ENCODE measurements around the gene PKN2. TPM values are rescaled to one million over a fixed set of nuclear protein-coding genes. Genes with fewer than 3 reads are reported as not detected.
"Not testable (repeated sequence)": the region's sequence is repeated elsewhere in the genome, so short reads cannot be mapped to it uniquely, and the experiment has no call there.

Gene PKN2
- total RNA-seq, 2 experiments from 2014 or later, result 18.0 to 18.1 TPM

GRCh38 chr1:88698140-88698539 is 14.1 kb downstream of the PKN2 start:
- POLR2A ChIA-PET, result interaction anchor here (0.7 kb wide), 1 partner anchor 69 kb away, joined by 3 read pairs; no protein-coding TSS in a partner anchor
- Mint-ChIP-seq H3K27me3 (no peaks in the 10 kb centered on the region), H3K27ac (no peak overlapping the region), H3K9me3 (no peaks in the 10 kb centered on the region), H3K36me3 (ENCODE audit: low read depth) (peaks cover 18% of the 10 kb centered on the region), H3K4me1 (ENCODE audit: low read depth) (peaks cover 58% of the 10 kb centered on the region), H3K4me3 (no peak overlapping the region)
- CTCF ChIA-PET, result interaction anchor here (0.8 to 1.4 kb wide), 4 partner anchors 9 to 179 kb away, joined by 3 read pairs; partner anchors contain the start of gene PKN2
- DNase-seq (no peak), ATAC-seq (no peak)
- TF ChIP-seq, protein P1, sequence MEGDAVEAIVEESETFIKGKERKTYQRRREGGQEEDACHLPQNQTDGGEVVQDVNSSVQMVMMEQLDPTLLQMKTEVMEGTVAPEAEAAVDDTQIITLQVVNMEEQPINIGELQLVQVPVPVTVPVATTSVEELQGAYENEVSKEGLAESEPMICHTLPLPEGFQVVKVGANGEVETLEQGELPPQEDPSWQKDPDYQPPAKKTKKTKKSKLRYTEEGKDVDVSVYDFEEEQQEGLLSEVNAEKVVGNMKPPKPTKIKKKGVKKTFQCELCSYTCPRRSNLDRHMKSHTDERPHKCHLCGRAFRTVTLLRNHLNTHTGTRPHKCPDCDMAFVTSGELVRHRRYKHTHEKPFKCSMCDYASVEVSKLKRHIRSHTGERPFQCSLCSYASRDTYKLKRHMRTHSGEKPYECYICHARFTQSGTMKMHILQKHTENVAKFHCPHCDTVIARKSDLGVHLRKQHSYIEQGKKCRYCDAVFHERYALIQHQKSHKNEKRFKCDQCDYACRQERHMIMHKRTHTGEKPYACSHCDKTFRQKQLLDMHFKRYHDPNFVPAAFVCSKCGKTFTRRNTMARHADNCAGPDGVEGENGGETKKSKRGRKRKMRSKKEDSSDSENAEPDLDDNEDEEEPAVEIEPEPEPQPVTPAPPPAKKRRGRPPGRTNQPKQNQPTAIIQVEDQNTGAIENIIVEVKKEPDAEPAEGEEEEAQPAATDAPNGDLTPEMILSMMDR (IDR thresholded peaks at IDR 0.05), result no peak
- intact Hi-C loops (cut with micrococcal nuclease), result no loop called here

- intact Hi-C loops (cut with micrococcal nuclease), result no loop called here
- no peaks in the 10 kb centered on the region for H3K27me3 Mint-ChIP-seq
- no peak for DNase-seq
- no peak overlapping the region for H3K27ac Mint-ChIP-seq
- H3K4me1 Mint-ChIP-seq (ENCODE audit: low read depth), result peaks cover 53% of the 10 kb centered on the region
- no peak overlapping the region for H3K4me3 Mint-ChIP-seq
- TF ChIP-seq, protein P1 (IDR thresholded peaks at IDR 0.05), result no peak
- ATAC-seq, result no peak
- H3K36me3 Mint-ChIP-seq (ENCODE audit: low read depth), result peaks cover 18% of the 10 kb centered on the region
- POLR2A ChIA-PET, result no interaction called here
- CTCF ChIA-PET, result interaction anchor here (1.2 to 1.4 kb wide), 2 partner anchors 10 to 15 kb away, joined by 3 read pairs; partner anchors contain the start of gene PKN2
- H3K9me3 Mint-ChIP-seq, result no peaks in the 10 kb centered on the region
These were observed 14.7 kb downstream of the PKN2 start for GRCh38 chr1:88698764-88699163.

DNA sequence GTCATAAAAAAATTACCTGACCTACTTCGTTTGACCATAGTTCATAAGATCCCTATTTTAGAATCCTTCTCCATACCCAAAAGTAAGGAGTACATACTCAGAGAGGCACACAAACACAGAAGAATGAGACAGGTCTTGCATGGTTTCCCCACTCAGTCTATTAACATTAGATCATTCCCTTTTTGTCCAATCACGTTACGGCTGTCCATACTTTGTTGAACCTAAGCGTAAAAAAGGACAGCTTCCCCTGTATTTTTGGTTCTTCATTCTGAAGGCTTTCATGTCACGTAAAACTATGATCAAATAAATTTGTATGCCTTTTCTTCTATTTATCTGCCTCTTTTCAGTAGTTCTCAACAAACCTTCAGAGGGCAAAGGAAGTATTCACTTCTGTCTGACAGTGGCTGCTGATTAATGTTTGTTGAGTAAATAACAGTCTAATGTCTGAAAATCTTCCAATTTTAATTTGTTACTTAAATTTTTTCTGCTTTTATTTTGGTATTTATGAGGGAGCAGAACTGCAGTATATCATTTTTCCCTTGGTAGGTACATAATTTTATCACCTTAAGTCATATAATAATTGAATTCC is 16.4 kb downstream of the PKN2 start:
- no peak overlapping the region for H3K27ac Mint-ChIP-seq
- POLR2A ChIA-PET, result no interaction called here
- H3K27me3 Mint-ChIP-seq, result no peaks in the 10 kb centered on the region
- peaks cover 14% of the 10 kb centered on the region for H3K36me3 Mint-ChIP-seq (ENCODE audit: low read depth)
- H3K4me3 Mint-ChIP-seq, result no peak overlapping the region
- intact Hi-C loops (cut with micrococcal nuclease), result no loop called here
- TF ChIP-seq, protein P1 (IDR thresholded peaks at IDR 0.05), result no peak
- H3K9me3 Mint-ChIP-seq, result peaks cover 1% of the 10 kb centered on the region
- ATAC-seq (no peak), DNase-seq (no peak)
- H3K4me1 Mint-ChIP-seq (ENCODE audit: low read depth), result peaks cover 42% of the 10 kb centered on the region
- CTCF ChIA-PET, result interaction anchor here (1.1 to 2.4 kb wide), 2 partner anchors 12 to 177 kb away, joined by 3 to 6 read pairs; no protein-coding TSS in a partner anchor

GRCh38 chr1:88701275-88701674 is 17.2 kb downstream of the PKN2 start:
- ChIA-PET POLR2A (no interaction called here), CTCF (interaction anchor here (1.1 to 2.4 kb wide), 2 partner anchors 13 to 176 kb away, joined by 3 to 6 read pairs; no protein-coding TSS in a partner anchor)
- H3K4me1 Mint-ChIP-seq (ENCODE audit: low read depth), result peaks cover 34% of the 10 kb centered on the region
- no peak overlapping the region for H3K27ac Mint-ChIP-seq
- H3K36me3 Mint-ChIP-seq (ENCODE audit: low read depth), result peaks cover 14% of the 10 kb centered on the region
- TF ChIP-seq, protein P1 (IDR thresholded peaks at IDR 0.05), result no peak
- no peak for ATAC-seq
- no peak for DNase-seq
- no peak overlapping the region for H3K4me3 Mint-ChIP-seq
- intact Hi-C loops (cut with micrococcal nuclease), result no loop called here
- H3K9me3 Mint-ChIP-seq, result peaks cover 1% of the 10 kb centered on the region
- H3K27me3 Mint-ChIP-seq, result no peaks in the 10 kb centered on the region

GRCh38 chr1:88701793-88702192 is 17.7 kb downstream of the PKN2 start:
- peaks cover 33% of the 10 kb centered on the region for H3K4me1 Mint-ChIP-seq (ENCODE audit: low read depth)

More at GRCh38 chr1:88701793-88702192, 17.7 kb downstream of the PKN2 start:
- DNase-seq; POLR2A ChIA-PET; H3K27ac Mint-ChIP-seq; H3K9me3 Mint-ChIP-seq; H3K27me3 Mint-ChIP-seq; ATAC-seq; intact Hi-C loops (cut with micrococcal nuclease); H3K4me3 Mint-ChIP-seq: not testable (repeated sequence)
- peaks cover 16% of the 10 kb centered on the region for H3K36me3 Mint-ChIP-seq (ENCODE audit: low read depth)
- CTCF ChIA-PET, result interaction anchor here (1.1 to 2.4 kb wide), 2 partner anchors 13 to 175 kb away, joined by 3 to 6 read pairs; no protein-coding TSS in a partner anchor
